Esophagus muscularis mucosa (tissue), 4 donors: ENCODE results near the gene PLAAT1.

Experiments
- EP300 ChIP-seq: sonication (generic); formaldehyde crosslinking; IDR thresholded peaks from one replicate; pipeline ENCODE4 v1.6.1; 2017; ENCODE audit warnings: antibody characterized with exemption
- POLR2A ChIP-seq: fragments of 450-650 bp; IDR thresholded peaks from one replicate; pipeline ENCODE4 v1.6.1; 2017; ENCODE audit warnings: antibody characterized with exemption, moderate library complexity, mild to moderate bottlenecking, low read depth
- POLR2AphosphoS5 ChIP-seq, 2 donors: sonication (generic); formaldehyde crosslinking; IDR thresholded peaks; one replicate each; pipeline ENCODE4 v1.6.1; 2017; ENCODE audit warnings: antibody characterized with exemption in 2 of 2
- TF ChIP-seq, protein P1 (sequence below), 3 experiments: fragments of 200-600 bp in 2 of 3; fragments of 450-650 bp in 1 of 3; sonication (generic) in 2 of 3; IDR thresholded peaks; one replicate each; pipeline ENCODE4 v1.5.1; 2017 to 2019; ENCODE audit warnings: antibody characterized with exemption in 3 of 3, mild to moderate bottlenecking in 2 of 3, moderate library complexity in 1 of 3

DNA sequence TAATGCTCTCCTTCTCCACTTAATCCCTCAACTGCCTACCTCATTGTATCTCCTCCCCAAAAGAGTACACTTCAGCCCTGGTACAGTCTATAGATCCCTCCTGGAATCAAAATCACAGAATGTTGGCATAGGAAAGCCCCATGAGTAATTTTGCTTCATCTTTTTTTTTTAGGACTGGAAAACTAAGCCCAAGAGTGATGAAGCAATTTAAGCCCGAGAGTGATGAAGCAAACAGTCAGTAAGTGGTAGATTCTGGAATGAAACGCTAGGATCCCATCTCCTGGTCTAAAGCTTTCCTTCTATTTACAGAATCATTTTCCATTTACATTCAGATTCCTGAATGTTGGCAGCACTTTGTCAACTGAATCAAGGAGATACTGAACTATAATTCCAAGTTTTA lies 29.8 kb upstream of the PLAAT1 start:
- TF ChIP-seq, protein P1, sequence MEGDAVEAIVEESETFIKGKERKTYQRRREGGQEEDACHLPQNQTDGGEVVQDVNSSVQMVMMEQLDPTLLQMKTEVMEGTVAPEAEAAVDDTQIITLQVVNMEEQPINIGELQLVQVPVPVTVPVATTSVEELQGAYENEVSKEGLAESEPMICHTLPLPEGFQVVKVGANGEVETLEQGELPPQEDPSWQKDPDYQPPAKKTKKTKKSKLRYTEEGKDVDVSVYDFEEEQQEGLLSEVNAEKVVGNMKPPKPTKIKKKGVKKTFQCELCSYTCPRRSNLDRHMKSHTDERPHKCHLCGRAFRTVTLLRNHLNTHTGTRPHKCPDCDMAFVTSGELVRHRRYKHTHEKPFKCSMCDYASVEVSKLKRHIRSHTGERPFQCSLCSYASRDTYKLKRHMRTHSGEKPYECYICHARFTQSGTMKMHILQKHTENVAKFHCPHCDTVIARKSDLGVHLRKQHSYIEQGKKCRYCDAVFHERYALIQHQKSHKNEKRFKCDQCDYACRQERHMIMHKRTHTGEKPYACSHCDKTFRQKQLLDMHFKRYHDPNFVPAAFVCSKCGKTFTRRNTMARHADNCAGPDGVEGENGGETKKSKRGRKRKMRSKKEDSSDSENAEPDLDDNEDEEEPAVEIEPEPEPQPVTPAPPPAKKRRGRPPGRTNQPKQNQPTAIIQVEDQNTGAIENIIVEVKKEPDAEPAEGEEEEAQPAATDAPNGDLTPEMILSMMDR (IDR thresholded peaks at IDR 0.05): no peak
- TF ChIP-seq POLR2A: no peak
- no peak for TF ChIP-seq EP300
- TF ChIP-seq POLR2AphosphoS5 (IDR thresholded peaks at IDR 0.05): no peak
